Bronchial epithelial cell (primary cell): ENCODE results near the gene PDZD2. TPM values are rescaled to one million over a fixed set of nuclear protein-coding genes. Genes with fewer than 3 reads are reported as not detected.

ENCODE experiments used
- DNase-seq: peaks from one replicate; pipeline ENCODE4 v3.0.0-alpha.2; 2010; ENCODE audit warnings: low read depth
- FAIRE-seq: peaks from 2 replicates; lab custom pipeline; 2011; peaks lifted over from hg19 to GRCh38; lab: Jason Lieb, UNC
- H3K27me3 ChIP-seq: 2 replicates; pipeline ENCODE4 v1.5.1; 2011; ENCODE audit warnings: low read length; ENCODE audit not compliant: control insufficient read depth, insufficient read depth
- H3K36me3 ChIP-seq: 2 replicates; pipeline ENCODE4 v1.5.1; 2011; ENCODE audit warnings: low read length; ENCODE audit not compliant: control insufficient read depth, insufficient read depth
- H3K4me3 ChIP-seq: 2 replicates; pipeline ENCODE4 v1.5.1; 2011; ENCODE audit warnings: mild to moderate bottlenecking, low read depth, low read length, control low read depth
- total RNA-seq: library from RNA; depleted of rRNA; stranded (reverse); fragments of >200 nt; gene quantifications from 2 replicates; pipeline ENCODE4 v1.2.1, GENCODE V29; 2014
- TF ChIP-seq, protein P1 (sequence below): IDR thresholded peaks from 2 replicates; pipeline ENCODE4 v1.5.1; 2011; ENCODE audit warnings: mild to moderate bottlenecking, moderate library complexity, low read length, control low read depth, inconsistent platforms; ENCODE audit not compliant: insufficient read depth, severe bottlenecking

Gene PDZD2
- total RNA-seq, 1 donor from 2014 or later = 1.8 TPM

DNA sequence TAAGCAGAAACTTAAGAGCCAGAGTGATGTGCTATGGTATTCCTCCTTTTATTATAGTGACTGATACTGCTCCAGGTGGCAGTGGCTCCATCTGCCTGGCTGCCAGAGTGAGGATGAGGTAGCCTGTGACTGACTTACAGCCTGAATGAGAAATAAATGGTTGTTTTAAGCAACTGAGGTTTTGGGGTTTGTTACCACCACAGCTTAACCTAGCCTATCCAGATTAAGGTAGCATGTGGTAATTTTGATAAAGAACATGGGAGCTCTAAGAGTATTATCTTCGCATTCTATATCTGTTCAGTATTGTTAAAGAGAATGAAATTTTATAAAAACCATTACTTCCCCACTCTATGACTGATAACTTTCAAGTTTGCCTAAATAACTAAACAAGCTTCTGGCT, 496.2 kb downstream of the PDZD2 start:
- Histone ChIP-seq H3K4me3 (no peak overlapping the region), H3K36me3 (peaks cover 3% of the 10 kb centered on the region), H3K27me3 (no peaks in the 10 kb centered on the region)
- TF ChIP-seq, protein P1, sequence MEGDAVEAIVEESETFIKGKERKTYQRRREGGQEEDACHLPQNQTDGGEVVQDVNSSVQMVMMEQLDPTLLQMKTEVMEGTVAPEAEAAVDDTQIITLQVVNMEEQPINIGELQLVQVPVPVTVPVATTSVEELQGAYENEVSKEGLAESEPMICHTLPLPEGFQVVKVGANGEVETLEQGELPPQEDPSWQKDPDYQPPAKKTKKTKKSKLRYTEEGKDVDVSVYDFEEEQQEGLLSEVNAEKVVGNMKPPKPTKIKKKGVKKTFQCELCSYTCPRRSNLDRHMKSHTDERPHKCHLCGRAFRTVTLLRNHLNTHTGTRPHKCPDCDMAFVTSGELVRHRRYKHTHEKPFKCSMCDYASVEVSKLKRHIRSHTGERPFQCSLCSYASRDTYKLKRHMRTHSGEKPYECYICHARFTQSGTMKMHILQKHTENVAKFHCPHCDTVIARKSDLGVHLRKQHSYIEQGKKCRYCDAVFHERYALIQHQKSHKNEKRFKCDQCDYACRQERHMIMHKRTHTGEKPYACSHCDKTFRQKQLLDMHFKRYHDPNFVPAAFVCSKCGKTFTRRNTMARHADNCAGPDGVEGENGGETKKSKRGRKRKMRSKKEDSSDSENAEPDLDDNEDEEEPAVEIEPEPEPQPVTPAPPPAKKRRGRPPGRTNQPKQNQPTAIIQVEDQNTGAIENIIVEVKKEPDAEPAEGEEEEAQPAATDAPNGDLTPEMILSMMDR = no peak
- FAIRE-seq = no peak
- no peak for DNase-seq

DNA sequence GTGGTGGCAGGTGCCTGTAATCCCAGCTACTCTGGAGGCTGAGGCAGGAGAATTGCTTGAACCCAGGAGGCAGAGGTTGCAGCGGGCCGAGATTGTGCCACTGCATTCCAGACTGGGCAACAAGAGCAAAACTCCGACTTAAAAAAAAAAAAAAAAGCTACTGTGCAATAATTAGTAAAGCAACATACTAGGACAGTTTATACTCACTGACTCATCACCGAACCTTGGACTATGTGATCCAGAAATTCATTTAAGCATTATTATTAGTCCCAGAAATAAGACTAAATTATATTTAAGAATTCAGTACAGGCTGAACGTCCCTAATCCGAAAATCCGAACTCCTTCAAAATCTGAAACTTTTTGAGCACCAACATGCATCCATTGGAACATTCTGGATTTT, 497.4 kb downstream of the PDZD2 start:
- no peak overlapping the region for H3K4me3 ChIP-seq
- H3K36me3 ChIP-seq = peaks cover 3% of the 10 kb centered on the region
- DNase-seq (no peak), FAIRE-seq (no peak)
- TF ChIP-seq, protein P1 = no peak
- no peaks in the 10 kb centered on the region for H3K27me3 ChIP-seq

GRCh38 chr5:32138839-32139493, 500.0 kb downstream of the PDZD2 start:
- TF ChIP-seq, protein P1 = no peak
- H3K4me3 ChIP-seq = no peak overlapping the region
- H3K27me3 ChIP-seq = no peaks in the 10 kb centered on the region
- FAIRE-seq (no peak), DNase-seq (no peak)
- peaks cover 3% of the 10 kb centered on the region for H3K36me3 ChIP-seq

DNA sequence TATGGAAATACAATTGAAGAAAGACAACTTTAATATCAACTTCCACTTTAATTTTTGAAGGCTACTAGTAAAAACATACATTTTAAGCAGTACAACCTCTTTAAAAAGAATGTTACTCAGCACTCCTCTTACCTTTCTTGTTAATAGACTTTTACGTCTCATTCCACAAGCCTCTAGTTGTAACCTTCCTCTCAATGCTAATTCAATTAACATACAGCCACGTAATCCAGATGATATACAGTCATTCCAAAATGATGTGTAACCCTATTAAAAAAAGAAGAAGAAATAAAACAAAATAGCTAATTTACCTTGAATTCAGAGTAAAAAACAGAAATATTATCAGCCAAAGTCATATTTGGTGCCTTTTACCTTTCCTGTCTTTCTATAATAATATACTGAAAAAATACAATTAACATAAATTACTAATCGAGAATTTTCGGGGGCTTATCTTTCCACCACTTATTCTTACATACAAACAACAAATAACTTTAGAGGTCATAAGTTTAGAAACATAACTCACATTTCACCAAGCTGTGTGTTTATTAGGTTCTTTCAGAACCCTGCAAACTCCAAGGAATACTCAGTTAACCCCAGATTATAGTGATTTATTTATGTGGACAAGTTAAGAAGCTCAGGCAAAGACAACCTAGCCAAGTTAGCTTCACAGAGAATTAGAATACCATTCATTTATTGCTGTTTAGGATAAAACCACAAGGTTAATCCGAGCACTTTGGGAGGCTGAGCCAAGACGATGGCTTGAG, 504.9 kb downstream of the PDZD2 start:
- Histone ChIP-seq H3K4me3 (no peak overlapping the region), H3K36me3 (peaks cover 3% of the 10 kb centered on the region), H3K27me3 (no peaks in the 10 kb centered on the region)
- TF ChIP-seq, protein P1 = no peak
- FAIRE-seq (no peak), DNase-seq (no peak)

- DNase-seq = no peak
- H3K4me3 ChIP-seq = no peak overlapping the region
- peaks cover 3% of the 10 kb centered on the region for H3K36me3 ChIP-seq
- H3K27me3 ChIP-seq = no peaks in the 10 kb centered on the region
- TF ChIP-seq, protein P1 = no peak
- no peak for FAIRE-seq
These were observed 505.7 kb downstream of the PDZD2 start for GRCh38 chr5:32144378-32145207.
